ENCODE results near the gene DUSP22.

DUSP22 gene

GRCh38 chr6:384898-385297, 92.6 kb downstream of the DUSP22 start:
- no peak for DNase-seq
- peaks cover 16% of the 10 kb centered on the region for H3K27me3 Mint-ChIP-seq
- H3K9me3 Mint-ChIP-seq: no peaks in the 10 kb centered on the region
- peaks cover 17% of the 10 kb centered on the region for H3K4me1 Mint-ChIP-seq (ENCODE audit: low read depth)
- no peaks in the 10 kb centered on the region for H3K36me3 Mint-ChIP-seq (ENCODE audit: low read depth)
- H3K4me3 Mint-ChIP-seq: no peak overlapping the region
- no peak overlapping the region for H3K27ac Mint-ChIP-seq

- Mint-ChIP-seq H3K27ac (no peak overlapping the region), H3K4me1 (ENCODE audit: low read depth) (peaks cover 24% of the 10 kb centered on the region), H3K27me3 (peaks cover 12% of the 10 kb centered on the region), H3K4me3 (no peak overlapping the region), H3K36me3 (ENCODE audit: low read depth) (no peaks in the 10 kb centered on the region), H3K9me3 (no peaks in the 10 kb centered on the region)
- DNase-seq: no peak
Measured at GRCh38 chr6:385614-386013, 93.3 kb downstream of the DUSP22 start.

GRCh38 chr6:386688-387266, 94.5 kb downstream of the DUSP22 start:
- DNase-seq: no peak
- Mint-ChIP-seq H3K36me3 (ENCODE audit: low read depth) (peaks cover 7% of the 10 kb centered on the region), H3K4me1 (ENCODE audit: low read depth) (peaks cover 30% of the 10 kb centered on the region), H3K27ac (no peak overlapping the region), H3K9me3 (no peaks in the 10 kb centered on the region), H3K4me3 (no peak overlapping the region), H3K27me3 (peaks cover 8% of the 10 kb centered on the region)

- Mint-ChIP-seq H3K9me3 (no peaks in the 10 kb centered on the region), H3K36me3 (ENCODE audit: low read depth) (peaks cover 12% of the 10 kb centered on the region), H3K4me3 (no peak overlapping the region), H3K4me1 (ENCODE audit: low read depth) (peaks cover 30% of the 10 kb centered on the region), H3K27me3 (peaks cover 8% of the 10 kb centered on the region), H3K27ac (no peak overlapping the region)
- no peak for DNase-seq
Measured at GRCh38 chr6:387293-387741, 95.0 kb downstream of the DUSP22 start.

- Mint-ChIP-seq H3K27ac (peak overlapping the region; percentile 13), H3K9me3 (no peaks in the 10 kb centered on the region), H3K4me3 (no peak overlapping the region), H3K4me1 (ENCODE audit: low read depth) (peaks cover 30% of the 10 kb centered on the region), H3K36me3 (ENCODE audit: low read depth) (peaks cover 20% of the 10 kb centered on the region), H3K27me3 (peaks cover 8% of the 10 kb centered on the region)
- no peak for DNase-seq
Measured at GRCh38 chr6:388202-388903, 96.1 kb downstream of the DUSP22 start.

- Mint-ChIP-seq H3K9me3 (no peaks in the 10 kb centered on the region), H3K27ac (peak overlapping the region; percentile 94), H3K27me3 (peaks cover 2% of the 10 kb centered on the region), H3K4me3 (peak overlapping the region; percentile 91), H3K36me3 (ENCODE audit: low read depth) (peaks cover 27% of the 10 kb centered on the region), H3K4me1 (ENCODE audit: low read depth) (peaks cover 30% of the 10 kb centered on the region)
- DNase-seq: no peak
Measured at GRCh38 chr6:389143-389542, 96.9 kb downstream of the DUSP22 start.

- peak overlapping the region; percentile 94 for H3K27ac Mint-ChIP-seq
- peaks cover 32% of the 10 kb centered on the region for H3K36me3 Mint-ChIP-seq (ENCODE audit: low read depth)
- H3K9me3 Mint-ChIP-seq: no peaks in the 10 kb centered on the region
- H3K27me3 Mint-ChIP-seq: peaks cover 2% of the 10 kb centered on the region
- H3K4me1 Mint-ChIP-seq (ENCODE audit: low read depth): peaks cover 32% of the 10 kb centered on the region
- H3K4me3 Mint-ChIP-seq: peak overlapping the region; percentile 91
- no peak for DNase-seq
Measured at GRCh38 chr6:389622-390021, 97.3 kb downstream of the DUSP22 start.

- peak overlapping the region; percentile 94 for H3K27ac Mint-ChIP-seq
- peak overlapping the region; percentile 91 for H3K4me3 Mint-ChIP-seq
- H3K27me3 Mint-ChIP-seq: no peaks in the 10 kb centered on the region
- peaks cover 46% of the 10 kb centered on the region for H3K36me3 Mint-ChIP-seq (ENCODE audit: low read depth)
- no peak for DNase-seq
- H3K4me1 Mint-ChIP-seq (ENCODE audit: low read depth): peaks cover 46% of the 10 kb centered on the region
- no peaks in the 10 kb centered on the region for H3K9me3 Mint-ChIP-seq
Measured at GRCh38 chr6:390914-391558, 98.7 kb downstream of the DUSP22 start.

DNA sequence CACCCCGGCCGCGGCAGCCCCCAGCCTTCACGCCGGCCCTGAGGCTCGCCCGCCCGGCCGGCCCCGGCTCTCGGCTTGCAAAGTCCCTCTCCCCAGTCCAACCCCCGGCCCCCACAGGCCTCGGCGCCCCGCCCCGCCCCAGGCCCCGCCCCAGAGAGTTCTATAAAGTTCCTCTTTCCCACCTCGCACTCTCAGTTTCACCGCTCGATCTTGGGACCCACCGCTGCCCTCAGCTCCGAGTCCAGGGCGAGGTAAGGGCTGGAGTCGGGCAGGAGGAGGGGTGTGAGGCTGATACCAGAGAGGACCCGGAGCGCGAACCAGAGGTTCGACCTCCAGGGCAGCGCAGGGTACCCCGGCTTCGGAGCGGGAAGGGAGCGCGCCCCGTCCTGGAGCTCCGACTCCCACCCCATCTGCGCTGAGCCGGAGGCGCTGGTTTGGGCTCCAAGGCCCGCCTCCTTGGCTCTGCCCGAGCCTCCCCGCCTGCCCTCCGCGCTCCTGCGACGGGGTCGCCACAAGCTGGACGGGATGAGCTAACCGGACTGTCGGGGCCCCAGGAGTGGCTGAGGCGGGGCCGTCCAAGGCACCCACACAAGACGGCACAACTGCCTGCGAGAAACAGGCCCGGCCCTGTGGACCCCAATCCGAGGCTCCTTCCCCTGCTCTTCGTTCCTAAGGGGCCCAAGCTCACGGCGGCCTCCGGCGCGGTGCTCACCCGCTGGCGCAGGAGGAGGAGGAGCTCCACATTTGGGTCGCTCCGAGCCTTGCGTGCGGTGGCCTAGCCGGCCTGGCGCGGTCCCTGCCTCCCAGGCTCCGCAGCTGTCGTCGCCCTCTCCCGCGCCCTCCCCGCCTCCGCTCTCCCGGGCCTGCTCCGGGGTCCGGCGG, 99.5 kb downstream of the DUSP22 start, which contains the start of gene IRF4:
Gene IRF4, plus strand, starts transcription at position 194 of the 882 bp plus-strand sequence. CDS start 1,401 bp downstream, outside the sequence.
- peaks cover 50% of the 10 kb centered on the region for H3K36me3 Mint-ChIP-seq (ENCODE audit: low read depth)
- peak within 1 kb of the TSS; percentile 99 for H3K27ac Mint-ChIP-seq
- H3K4me3 Mint-ChIP-seq: peak within 1 kb of the TSS; percentile 91
- DNase-seq: peak; percentile 91
- H3K27me3 Mint-ChIP-seq: no peaks in the 10 kb centered on the region
- no peaks in the 10 kb centered on the region for H3K9me3 Mint-ChIP-seq
- H3K4me1 Mint-ChIP-seq (ENCODE audit: low read depth): peaks cover 49% of the 10 kb centered on the region

GRCh38 chr6:392441-393390, 100.4 kb downstream of the DUSP22 start:
- peaks cover 59% of the 10 kb centered on the region for H3K36me3 Mint-ChIP-seq (ENCODE audit: low read depth)
- DNase-seq: peak; percentile 75
- H3K9me3 Mint-ChIP-seq: no peaks in the 10 kb centered on the region
- H3K27ac Mint-ChIP-seq: peak overlapping the region; percentile 99
- H3K27me3 Mint-ChIP-seq: no peaks in the 10 kb centered on the region
- peaks cover 58% of the 10 kb centered on the region for H3K4me1 Mint-ChIP-seq (ENCODE audit: low read depth)
- peak overlapping the region; percentile 91 for H3K4me3 Mint-ChIP-seq

GRCh38 chr6:393391-394221, 101.3 kb downstream of the DUSP22 start:
- H3K27ac Mint-ChIP-seq: peak overlapping the region; percentile 99
- H3K4me3 Mint-ChIP-seq: peak overlapping the region; percentile 91
- H3K36me3 Mint-ChIP-seq (ENCODE audit: low read depth): peaks cover 67% of the 10 kb centered on the region
- H3K27me3 Mint-ChIP-seq: no peaks in the 10 kb centered on the region
- DNase-seq: peak; percentile 75
- peaks cover 62% of the 10 kb centered on the region for H3K4me1 Mint-ChIP-seq (ENCODE audit: low read depth)
- H3K9me3 Mint-ChIP-seq: no peaks in the 10 kb centered on the region

GRCh38 chr6:394641-395289, 102.5 kb downstream of the DUSP22 start:
- Mint-ChIP-seq H3K4me3 (peak overlapping the region; percentile 91), H3K4me1 (ENCODE audit: low read depth) (peaks cover 62% of the 10 kb centered on the region)

More at GRCh38 chr6:394641-395289, 102.5 kb downstream of the DUSP22 start:
- Mint-ChIP-seq H3K36me3 (ENCODE audit: low read depth) (peaks cover 79% of the 10 kb centered on the region), H3K27ac (peak overlapping the region; percentile 97), H3K9me3 (no peaks in the 10 kb centered on the region), H3K27me3 (no peaks in the 10 kb centered on the region)
- peak; percentile 51 for DNase-seq

Measured in activated T-cell treated with anti-CD3 and anti-CD28 coated beads, Interleukin-2, amount 50 U/mL, for 24 hours (primary cell).